Vagina (tissue), 2 donors: ENCODE results near the gene RPTOR.

Experiments
- CTCF ChIP-seq, 3 experiments: fragments of 450-650 bp in 2 of 3; fragments of 200-600 bp in 1 of 3; sonication (generic) in 1 of 3; IDR thresholded peaks; one replicate each; pipeline ENCODE4 v1.5.1; 2017 to 2019; ENCODE audit warnings: antibody characterized with exemption in 3 of 3, mild to moderate bottlenecking in 2 of 3, moderate library complexity in 2 of 3
- POLR2A ChIP-seq, 2 donors: fragments of 450-650 bp; IDR thresholded peaks; one replicate each; pipeline ENCODE4 v1.6.1; 2017; ENCODE audit warnings: antibody characterized with exemption in 2 of 2, mild to moderate bottlenecking in 2 of 2, moderate library complexity in 2 of 2
- POLR2AphosphoS5 ChIP-seq, 2 donors: sonication (generic); formaldehyde crosslinking; IDR thresholded peaks; one replicate each; pipeline ENCODE4 v1.9.0; 2017; ENCODE audit warnings: antibody characterized with exemption in 2 of 2, mild to moderate bottlenecking in 2 of 2, low read depth in 1 of 2; ENCODE audit not compliant: insufficient read depth in 1 of 2

- TF ChIP-seq POLR2AphosphoS5 (IDR thresholded peaks at IDR 0.05; ENCODE audit: insufficient read depth in 1 of 2, low read depth in 1 of 2) (no peak), CTCF (IDR thresholded peaks at IDR 0.05) (no peak), POLR2A (IDR thresholded peaks at IDR 0.05) (no peak)
These were observed 95.0 kb downstream of the RPTOR start for GRCh38 chr17:80639658-80640057.
